ENCODE results near the gene RABEPK. TPM values are rescaled to one million over a fixed set of nuclear protein-coding genes. Genes with fewer than 3 reads are reported as not detected.

Gene RABEPK
- total RNA-seq, 1 experiment from 2014 or later: 28.1 TPM

DNA sequence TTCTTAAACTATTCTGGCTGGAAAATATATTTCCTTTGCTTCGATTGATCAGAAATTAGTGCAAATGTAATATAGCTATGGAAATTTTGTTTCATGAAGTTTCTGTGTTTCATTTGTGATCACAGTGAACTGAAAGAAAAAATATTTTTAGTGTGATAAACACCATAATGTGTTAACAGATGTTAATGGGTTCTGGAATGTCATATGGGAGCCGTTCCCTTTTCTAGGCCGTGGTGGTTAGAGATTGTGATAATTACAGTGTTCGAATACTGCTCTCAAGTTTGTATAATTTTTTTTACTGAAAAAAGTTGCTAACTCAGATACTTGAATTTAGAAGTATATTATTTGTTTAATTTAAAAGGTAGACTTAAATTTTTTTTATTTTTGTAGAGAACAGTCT is 80.6 kb downstream of the RABEPK start:
- intact Hi-C loops (cut with micrococcal nuclease; ENCODE audit: unreplicated experiment): no loop called here
- no peaks in the 10 kb centered on the region for H3K9me3 Mint-ChIP-seq (ENCODE audit: unreplicated experiment)
- peaks cover 22% of the 10 kb centered on the region for H3K36me3 Mint-ChIP-seq (ENCODE audit: insufficient read depth, unreplicated experiment)
- Histone ChIP-seq H3K9me3 (no peaks in the 10 kb centered on the region), H3K4me3 (ENCODE audit: low read depth, low read length) (no peak overlapping the region), H3K27me3 (replicated peaks; ENCODE audit: control insufficient read depth, insufficient read depth, low read length) (no peaks in the 10 kb centered on the region), H3K4me1 (peaks cover 20% of the 10 kb centered on the region), H3K36me3 (ENCODE audit: control insufficient read depth, insufficient read depth, low read length) (no peaks in the 10 kb centered on the region)
- TF ChIP-seq, protein P1, sequence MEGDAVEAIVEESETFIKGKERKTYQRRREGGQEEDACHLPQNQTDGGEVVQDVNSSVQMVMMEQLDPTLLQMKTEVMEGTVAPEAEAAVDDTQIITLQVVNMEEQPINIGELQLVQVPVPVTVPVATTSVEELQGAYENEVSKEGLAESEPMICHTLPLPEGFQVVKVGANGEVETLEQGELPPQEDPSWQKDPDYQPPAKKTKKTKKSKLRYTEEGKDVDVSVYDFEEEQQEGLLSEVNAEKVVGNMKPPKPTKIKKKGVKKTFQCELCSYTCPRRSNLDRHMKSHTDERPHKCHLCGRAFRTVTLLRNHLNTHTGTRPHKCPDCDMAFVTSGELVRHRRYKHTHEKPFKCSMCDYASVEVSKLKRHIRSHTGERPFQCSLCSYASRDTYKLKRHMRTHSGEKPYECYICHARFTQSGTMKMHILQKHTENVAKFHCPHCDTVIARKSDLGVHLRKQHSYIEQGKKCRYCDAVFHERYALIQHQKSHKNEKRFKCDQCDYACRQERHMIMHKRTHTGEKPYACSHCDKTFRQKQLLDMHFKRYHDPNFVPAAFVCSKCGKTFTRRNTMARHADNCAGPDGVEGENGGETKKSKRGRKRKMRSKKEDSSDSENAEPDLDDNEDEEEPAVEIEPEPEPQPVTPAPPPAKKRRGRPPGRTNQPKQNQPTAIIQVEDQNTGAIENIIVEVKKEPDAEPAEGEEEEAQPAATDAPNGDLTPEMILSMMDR (IDR thresholded peaks at IDR 0.05; ENCODE audit: insufficient read depth in 1 of 2, low read depth in 1 of 2, low read length in 1 of 2, severe bottlenecking in 1 of 2, unreplicated experiment in 1 of 2): no peak
- POLR2A ChIA-PET: interaction anchor here (1.4 kb wide), 1 partner anchor 40 kb away, joined by 5 read pairs; the partner anchor contains the start of gene HSPA5
- no peak overlapping the region for H3K27ac Mint-ChIP-seq (ENCODE audit: unreplicated experiment)
- H3K4me1 Mint-ChIP-seq (ENCODE audit: low read depth, unreplicated experiment): peaks cover 9% of the 10 kb centered on the region
- CTCF ChIA-PET: no interaction called here
- no peak for DNase-seq
- no TSS peak for BruUV-seq (replicated peaks)
- H3K27me3 Mint-ChIP-seq (ENCODE audit: insufficient read depth, unreplicated experiment): no peaks in the 10 kb centered on the region
- no peak overlapping the region for H3K4me3 Mint-ChIP-seq (ENCODE audit: unreplicated experiment)

Other genes starting within 250 kb of the RABEPK start
- gene SCAI, start 57.0 kb upstream of the RABEPK start, total RNA-seq (2022): 10.1 and 13.0 TPM in 2 replicates
- 37.4 and 41.2 TPM in 2 replicates for gene PPP6C, start 10.7 kb upstream of the RABEPK start, total RNA-seq (2022)
- 287 and 288 TPM in 2 replicates for gene HSPA5, start 40.8 kb downstream of the RABEPK start, total RNA-seq (2022)
- 66.2 TPM in 2 replicates for gene GAPVD1, start 61.3 kb downstream of the RABEPK start, total RNA-seq (2022)